Keratinocyte (primary cell): ENCODE measurements around the gene DLEC1. TPM values are rescaled to one million over a fixed set of nuclear protein-coding genes. Genes with fewer than 3 reads are reported as not detected.

Source experiments
- DNase-seq: peaks from one replicate; pipeline ENCODE4 v3.0.0-alpha.2; 2011; ENCODE audit warnings: low read depth, missing footprints, low spot score
- FAIRE-seq: peaks from 2 replicates; lab custom pipeline; 2011; peaks lifted over from hg19 to GRCh38; lab: Jason Lieb, UNC
- H2AFZ ChIP-seq: 2 replicates; pipeline ENCODE4 v1.6.0; 2012; ENCODE audit warnings: low read length, control low read depth, inconsistent platforms; ENCODE audit not compliant: control insufficient read depth
- H3K27ac ChIP-seq: 2 replicates; pipeline ENCODE4 v1.5.1; 2011; ENCODE audit warnings: low read length; ENCODE audit not compliant: control insufficient read depth, insufficient read depth
- H3K27me3 ChIP-seq: 3 replicates; pipeline ENCODE4 v1.6.0; 2011; ENCODE audit warnings: low read length; ENCODE audit not compliant: control insufficient read depth, insufficient read depth; ENCODE audit errors: extremely low read depth
- H3K36me3 ChIP-seq, 2 experiments: 2 replicates in 1 of 2; 3 replicates in 1 of 2; pipeline ENCODE4 v1.5.1; 2011; ENCODE audit warnings: low read length in 2 of 2, mild to moderate bottlenecking in 1 of 2; ENCODE audit not compliant: control insufficient read depth in 2 of 2, insufficient read depth in 2 of 2; ENCODE audit errors: extremely low read depth in 1 of 2
- H3K4me1 ChIP-seq: 3 replicates; pipeline ENCODE4 v1.5.1; 2011; ENCODE audit warnings: low read length; ENCODE audit not compliant: control insufficient read depth, insufficient read depth; ENCODE audit errors: extremely low read depth
- H3K4me2 ChIP-seq: 3 replicates; pipeline ENCODE4 v1.6.0; 2011; ENCODE audit warnings: low read depth, low read length; ENCODE audit not compliant: control insufficient read depth, insufficient read depth; ENCODE audit errors: extremely low read depth
- H3K4me3 ChIP-seq, 3 experiments: fragments of 200-600 bp in 1 of 3; sonication (generic) in 1 of 3; 2 replicates in 2 of 3; 3 replicates in 1 of 3; pipeline ENCODE4 v1.5.1; 2011 to 2016; ENCODE audit warnings: low read length in 3 of 3, mild to moderate bottlenecking in 3 of 3, control low read depth in 2 of 3, inconsistent platforms in 1 of 3, low read depth in 1 of 3, mixed read lengths in 1 of 3, mixed run types in 1 of 3, moderate library complexity in 1 of 3; ENCODE audit not compliant: control insufficient read depth in 2 of 3, insufficient read depth in 2 of 3; ENCODE audit errors: extremely low read depth in 1 of 3
- H3K79me2 ChIP-seq: 2 replicates; pipeline ENCODE4 v1.6.0; 2012; ENCODE audit warnings: low read length; ENCODE audit not compliant: control insufficient read depth, insufficient read depth
- H3K9ac ChIP-seq: 3 replicates; pipeline ENCODE4 v1.6.0; 2011; ENCODE audit warnings: low read length; ENCODE audit not compliant: control insufficient read depth, insufficient read depth; ENCODE audit errors: extremely low read depth
- H3K9me1 ChIP-seq: 3 replicates; pipeline ENCODE4 v1.6.0; 2011; ENCODE audit warnings: low read length; ENCODE audit not compliant: control insufficient read depth, insufficient read depth; ENCODE audit errors: extremely low read depth
- H3K9me3 ChIP-seq: 2 replicates; pipeline ENCODE4 v1.5.1; 2012; ENCODE audit warnings: low read depth, low read length; ENCODE audit not compliant: control insufficient read depth
- H4K20me1 ChIP-seq: 3 replicates; pipeline ENCODE4 v1.6.0; 2011; ENCODE audit warnings: low read length; ENCODE audit not compliant: control insufficient read depth, insufficient read depth; ENCODE audit errors: extremely low read depth
- EZH2 ChIP-seq: IDR thresholded peaks from one replicate; pipeline ENCODE4 v1.6.1; 2012; ENCODE audit warnings: inconsistent platforms, mild to moderate bottlenecking, low read length, moderate library complexity
- dilution Hi-C: fragments of 300-500 bp; cut with MboI; formaldehyde crosslinking; loops from one replicate; pipeline ENCODE4 v1.7.0; 2020; ENCODE audit warnings: low sequenced_read_pairs; ENCODE audit not compliant: extremely low pct_ligation_motif_present
- polyA plus RNA-seq, 5 experiments: library from polyadenylated mRNA; depleted of rRNA in 3 of 5; stranded (reverse) in 3 of 5; stranded (forward) in 1 of 5; unstranded in 1 of 5; fragments of >200 nt; gene quantifications; 1 replicate in 1 of 5; 2 replicates in 3 of 5; 3 replicates in 1 of 5; pipeline versions ENCODE4 v1.2.1 to v1.2.3, GENCODE V29; 2011 to 2012; ENCODE audit warnings: missing spikeins in 2 of 5, low read depth in 1 of 5, low replicate concordance in 1 of 5
- TF ChIP-seq, protein P1 (sequence below), 3 experiments: IDR thresholded peaks in 1 of 3; conservative IDR thresholded peaks in 1 of 3; optimal IDR thresholded peaks in 1 of 3; 2 replicates in 2 of 3; 3 replicates in 1 of 3; pipeline versions ENCODE3 to v1.5.1; 2011; ENCODE audit warnings: low read length in 3 of 3, mild to moderate bottlenecking in 3 of 3, moderate library complexity in 2 of 3, control low read depth in 1 of 3, inconsistent platforms in 1 of 3; ENCODE audit not compliant: insufficient read depth in 2 of 3; ENCODE audit errors: extremely low read depth in 1 of 3

The DLEC1 gene
- polyA plus RNA-seq, 1 donor (not counting 4 experiments of a cell fraction or from before 2014, with no cell fraction given) = not detected

GRCh38 chr3:38036286-38036685 is 2.7 kb upstream of the DLEC1 start:
- FAIRE-seq (no peak), DNase-seq (no peak)
- Histone ChIP-seq H3K27me3 (no peaks in the 10 kb centered on the region), H2AFZ (no peak overlapping the region), H3K4me2 (no peak overlapping the region), H3K4me3 (no peak overlapping the region), H4K20me1 (no peaks in the 10 kb centered on the region), H3K9me3 (no peaks in the 10 kb centered on the region), H3K36me3 (no peaks in the 10 kb centered on the region), H3K9ac (no peak overlapping the region), H3K27ac (no peak overlapping the region), H3K79me2 (no peaks in the 10 kb centered on the region), H3K9me1 (no peaks in the 10 kb centered on the region), H3K4me1 (peaks cover 26% of the 10 kb centered on the region)
- TF ChIP-seq EZH2 = no peak
- TF ChIP-seq, protein P1, sequence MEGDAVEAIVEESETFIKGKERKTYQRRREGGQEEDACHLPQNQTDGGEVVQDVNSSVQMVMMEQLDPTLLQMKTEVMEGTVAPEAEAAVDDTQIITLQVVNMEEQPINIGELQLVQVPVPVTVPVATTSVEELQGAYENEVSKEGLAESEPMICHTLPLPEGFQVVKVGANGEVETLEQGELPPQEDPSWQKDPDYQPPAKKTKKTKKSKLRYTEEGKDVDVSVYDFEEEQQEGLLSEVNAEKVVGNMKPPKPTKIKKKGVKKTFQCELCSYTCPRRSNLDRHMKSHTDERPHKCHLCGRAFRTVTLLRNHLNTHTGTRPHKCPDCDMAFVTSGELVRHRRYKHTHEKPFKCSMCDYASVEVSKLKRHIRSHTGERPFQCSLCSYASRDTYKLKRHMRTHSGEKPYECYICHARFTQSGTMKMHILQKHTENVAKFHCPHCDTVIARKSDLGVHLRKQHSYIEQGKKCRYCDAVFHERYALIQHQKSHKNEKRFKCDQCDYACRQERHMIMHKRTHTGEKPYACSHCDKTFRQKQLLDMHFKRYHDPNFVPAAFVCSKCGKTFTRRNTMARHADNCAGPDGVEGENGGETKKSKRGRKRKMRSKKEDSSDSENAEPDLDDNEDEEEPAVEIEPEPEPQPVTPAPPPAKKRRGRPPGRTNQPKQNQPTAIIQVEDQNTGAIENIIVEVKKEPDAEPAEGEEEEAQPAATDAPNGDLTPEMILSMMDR (optimal IDR thresholded peaks at IDR 0.05 in 1 of 3, IDR thresholded peaks at IDR 0.05 in 1 of 3, conservative IDR thresholded peaks at IDR 0.05 in 1 of 3; ENCODE audit: extremely low read depth in 1 of 3, insufficient read depth in 2 of 3, low read length in 3 of 3) = no peak
- dilution Hi-C loops = no loop called here

DNA sequence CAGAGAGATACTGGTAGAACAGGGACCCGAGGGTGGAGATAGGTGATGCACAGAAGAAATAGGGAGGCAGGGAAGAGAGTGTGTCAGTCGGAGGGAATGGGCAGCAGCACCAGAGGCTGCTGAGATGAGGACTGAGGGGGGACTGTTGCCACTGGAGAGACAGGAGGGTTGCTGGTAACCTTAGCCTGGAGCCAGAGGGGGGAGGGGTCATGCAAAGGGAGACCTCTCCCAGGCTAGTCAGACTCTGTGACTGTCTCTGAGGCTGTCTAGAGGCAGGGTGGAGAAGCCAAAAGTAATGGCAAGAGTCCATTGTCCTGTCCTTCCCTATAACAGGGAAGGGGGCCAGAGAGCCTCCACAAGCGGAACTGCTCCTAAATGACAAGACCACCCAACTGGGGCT is 2.1 kb upstream of the DLEC1 start:
- H2AFZ ChIP-seq = no peak overlapping the region
- no peaks in the 10 kb centered on the region for H4K20me1 ChIP-seq
- dilution Hi-C loops = no loop called here
- no peaks in the 10 kb centered on the region for H3K9me1 ChIP-seq
- FAIRE-seq (no peak), DNase-seq (no peak)
- no peak overlapping the region for H3K27ac ChIP-seq
- H3K27me3 ChIP-seq = no peaks in the 10 kb centered on the region
- TF ChIP-seq, protein P1 (optimal IDR thresholded peaks at IDR 0.05 in 1 of 3, IDR thresholded peaks at IDR 0.05 in 1 of 3, conservative IDR thresholded peaks at IDR 0.05 in 1 of 3; ENCODE audit: extremely low read depth in 1 of 3, insufficient read depth in 2 of 3, low read length in 3 of 3) = no peak
- TF ChIP-seq EZH2 = no peak
- no peak overlapping the region for H3K9ac ChIP-seq
- peaks cover 20% of the 10 kb centered on the region for H3K4me1 ChIP-seq
- no peak overlapping the region for H3K4me2 ChIP-seq
- H3K79me2 ChIP-seq = no peaks in the 10 kb centered on the region
- H3K4me3 ChIP-seq = no peak overlapping the region
- H3K36me3 ChIP-seq = no peaks in the 10 kb centered on the region
- H3K9me3 ChIP-seq = no peaks in the 10 kb centered on the region
